ENCODE data around the gene TCF7L1. TPM values are rescaled to one million over a fixed set of nuclear protein-coding genes. Genes with fewer than 3 reads are reported as not detected.

Gene TCF7L1
- total RNA-seq, 8 experiments from 2014 or later: 1.4 to 10.1 (median 3.4) TPM

- peaks cover 11 to 13% of the 10 kb centered on the region in 2 donors for H3K4me1 ChIP-seq (replicated peaks in 1 of 2)
- 0 to 45% (median 7%) methylated on average over 1 to 6 of the region's 10 CpGs; no CpG with 5 or more reads in 4 of the 10 experiments for WGBS, 10 experiments
- peak in 3 of 8 experiments; percentile 1 to 7 (median 3) for ATAC-seq (replicated peaks in 6 of 8)
- H3K4me3 ChIP-seq: peak overlapping the region; percentile 57 to 97 (median 76)
- H3K27ac ChIP-seq: no peak overlapping the region
- in situ Hi-C loops (cut with MboI; ENCODE audit: low pct_unique_long_range_greater_than_20kb in 2 of 9, low sequenced_read_pairs in 9 of 9, unreplicated experiment in 9 of 9): no loop called here
Observed at GRCh38 chr2:85355073-85355410, 221.8 kb downstream of the TCF7L1 start.

- peaks cover 11 to 13% of the 10 kb centered on the region in 2 donors for H3K4me1 ChIP-seq (replicated peaks in 1 of 2)
- ATAC-seq (replicated peaks in 6 of 8): no peak
- no peak overlapping the region for H3K27ac ChIP-seq
- peak overlapping the region; percentile 57 to 97 (median 76) for H3K4me3 ChIP-seq
- WGBS, 10 experiments: 46 to 100% (median 73%) methylated on average over 1 to 3 of the region's 3 CpGs; no CpG with 5 or more reads in 5 of the 10 experiments
- in situ Hi-C loops (cut with MboI; ENCODE audit: low pct_unique_long_range_greater_than_20kb in 2 of 9, low sequenced_read_pairs in 9 of 9, unreplicated experiment in 9 of 9): no loop called here
Observed at GRCh38 chr2:85355521-85355920, 222.3 kb downstream of the TCF7L1 start.

GRCh38 chr2:85356186-85356585, 223.0 kb downstream of the TCF7L1 start:
- H3K27ac ChIP-seq: no peak overlapping the region
- H3K4me1 ChIP-seq (replicated peaks in 1 of 2): peaks cover 11 to 13% of the 10 kb centered on the region in 2 donors
- 82 to 100% (median 100%) methylated on average over 1 to 2 of the region's 2 CpGs; no CpG with 5 or more reads in 4 of the 10 experiments for WGBS, 10 experiments
- ATAC-seq (replicated peaks in 6 of 8): no peak
- in situ Hi-C loops (cut with MboI; ENCODE audit: low pct_unique_long_range_greater_than_20kb in 2 of 9, low sequenced_read_pairs in 9 of 9, unreplicated experiment in 9 of 9): no loop called here
- H3K4me3 ChIP-seq: no peak overlapping the region

GRCh38 chr2:85357736-85358135, 224.5 kb downstream of the TCF7L1 start:
- 66 to 100% (median 97%) methylated on average over 1 to 3 of the region's 3 CpGs; no CpG with 5 or more reads in 4 of the 10 experiments for WGBS, 10 experiments
- in situ Hi-C loops (cut with MboI; ENCODE audit: low pct_unique_long_range_greater_than_20kb in 2 of 9, low sequenced_read_pairs in 9 of 9, unreplicated experiment in 9 of 9): no loop called here
- Histone ChIP-seq H3K4me3 (no peak overlapping the region), H3K4me1 (replicated peaks in 1 of 2) (peaks cover 11 to 13% of the 10 kb centered on the region in 2 donors), H3K27ac (no peak overlapping the region)
- ATAC-seq (replicated peaks in 6 of 8): no peak

Other genes with a start within 250 kb of the TCF7L1 start
- 1,000 to 10,000 TPM in 7 of 8 experiments, 100 to 1,000 TPM in 1; 893 to 8,310 (median 6,733) TPM for gene TMSB10, start 227.7 kb upstream of the TCF7L1 start, total RNA-seq
- 10 to 100 TPM; 28.9 to 54.3 (median 34.3) TPM for gene KCMF1, start 162.2 kb upstream of the TCF7L1 start, total RNA-seq
- gene TGOLN2, start 194.6 kb downstream of the TCF7L1 start, total RNA-seq: 10 to 100 TPM; 26.6 to 89.1 (median 50.9) TPM
- 10 to 100 TPM in 7 of 8 experiments, 1 to 10 TPM in 1; 8.2 to 61.9 (median 19.1) TPM for gene RETSAT, start 221.1 kb downstream of the TCF7L1 start, total RNA-seq
- 10 to 100 TPM; 15.4 to 21.1 (median 18.1) TPM for gene ELMOD3, start 221.4 kb downstream of the TCF7L1 start, total RNA-seq

All from motor neuron (in vitro differentiated cells).